ENCODE data around the gene ENTPD5.
A peak's percentile ranks its signal among the peaks of the same experiment; 100 is the strongest.

The ENTPD5 gene, protein sequence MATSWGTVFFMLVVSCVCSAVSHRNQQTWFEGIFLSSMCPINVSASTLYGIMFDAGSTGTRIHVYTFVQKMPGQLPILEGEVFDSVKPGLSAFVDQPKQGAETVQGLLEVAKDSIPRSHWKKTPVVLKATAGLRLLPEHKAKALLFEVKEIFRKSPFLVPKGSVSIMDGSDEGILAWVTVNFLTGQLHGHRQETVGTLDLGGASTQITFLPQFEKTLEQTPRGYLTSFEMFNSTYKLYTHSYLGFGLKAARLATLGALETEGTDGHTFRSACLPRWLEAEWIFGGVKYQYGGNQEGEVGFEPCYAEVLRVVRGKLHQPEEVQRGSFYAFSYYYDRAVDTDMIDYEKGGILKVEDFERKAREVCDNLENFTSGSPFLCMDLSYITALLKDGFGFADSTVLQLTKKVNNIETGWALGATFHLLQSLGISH

DNA sequence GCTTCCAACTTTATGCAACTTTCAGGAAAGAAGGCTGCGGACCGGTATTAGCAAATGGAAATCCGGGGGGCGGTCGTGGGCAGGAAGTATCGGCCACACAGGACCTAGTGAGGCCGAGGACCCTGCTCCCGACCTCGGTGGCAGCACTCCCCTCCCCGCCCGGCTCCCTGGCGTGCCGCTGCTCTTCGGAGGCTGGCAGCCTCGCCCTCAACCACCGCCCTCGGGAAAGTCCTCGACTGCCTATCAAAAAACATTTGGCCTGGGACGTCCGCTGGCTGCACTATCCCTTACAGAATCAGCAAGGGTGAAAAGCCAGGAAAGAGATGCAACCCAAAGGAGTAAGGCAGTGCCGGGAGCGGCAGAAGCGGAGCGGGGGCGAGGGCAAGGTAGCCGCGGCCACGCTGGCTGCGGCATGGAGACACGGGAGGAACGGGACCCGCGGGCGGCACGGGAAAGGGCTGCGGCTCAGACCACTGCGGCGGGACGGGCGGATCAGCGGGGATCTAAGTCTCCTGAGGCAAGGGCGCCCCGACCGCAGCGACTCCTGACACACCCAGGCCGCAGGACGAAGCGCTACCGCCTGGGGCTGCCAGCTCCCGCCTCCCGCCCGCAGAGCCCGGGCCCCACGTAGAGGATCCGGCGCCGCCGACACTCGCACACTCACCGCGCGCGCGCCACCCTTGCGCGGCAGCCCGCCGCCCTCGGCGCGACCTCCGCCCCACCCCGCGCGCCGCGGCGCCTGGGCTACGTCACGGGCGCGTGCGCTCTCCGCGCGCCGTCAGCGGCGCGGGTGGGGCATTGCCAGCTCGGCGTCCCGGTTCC lies at the start of gene ENTPD5, which contains the start of gene BBOF1:
Gene ENTPD5 (minus strand): TSS at position 703 of the 822 bp plus-strand sequence. CDS start 31,186 bp downstream, outside the sequence.
Gene BBOF1 (plus strand): TSS at position 764 of the 822 bp plus-strand sequence. CDS start 130 bp downstream, outside the sequence.
- FAIRE-seq (peak; percentile 84), DNase-seq (ENCODE audit: insufficient read length, low spot score) (peak; percentile 92)

DNA sequence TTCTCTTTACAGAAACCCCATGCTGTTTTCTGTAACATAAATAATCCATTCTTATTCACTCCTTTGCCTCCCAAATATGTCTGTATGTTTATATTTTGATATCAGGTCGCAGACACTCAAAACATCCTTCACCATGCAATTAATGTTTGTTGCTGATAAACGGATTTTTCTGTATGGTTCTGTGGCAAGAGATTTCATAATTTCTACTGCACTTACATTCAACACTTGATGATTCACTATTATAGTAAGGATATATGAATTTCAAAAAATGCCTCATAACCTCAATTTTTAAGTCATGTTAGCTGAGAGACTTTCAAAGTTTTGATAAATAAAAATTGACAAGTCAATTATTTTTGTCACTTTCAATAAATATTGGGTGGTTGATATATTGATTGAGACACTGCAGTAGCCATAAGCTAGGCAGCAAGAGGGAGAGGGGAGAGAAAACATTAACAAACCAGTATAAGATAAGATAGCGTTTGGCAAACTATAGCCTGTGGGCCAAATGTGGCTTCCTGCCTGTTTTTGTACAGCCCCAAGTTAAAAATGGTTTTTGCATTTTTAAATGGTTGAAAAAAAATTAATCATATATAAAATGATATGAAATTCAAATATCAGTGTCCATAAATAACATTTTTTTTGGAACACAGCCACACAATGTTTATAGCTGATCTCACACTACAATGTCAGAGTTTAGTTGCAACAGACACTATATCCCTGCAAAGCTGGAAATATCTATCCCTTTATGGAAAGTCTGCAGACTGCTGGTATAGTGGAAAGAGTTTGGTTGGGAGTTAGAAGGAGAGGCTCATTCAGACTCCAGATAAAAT lies 46.9 kb upstream of the ENTPD5 start:
- FAIRE-seq (no peak), DNase-seq (ENCODE audit: insufficient read length, low spot score) (no peak)

DNA sequence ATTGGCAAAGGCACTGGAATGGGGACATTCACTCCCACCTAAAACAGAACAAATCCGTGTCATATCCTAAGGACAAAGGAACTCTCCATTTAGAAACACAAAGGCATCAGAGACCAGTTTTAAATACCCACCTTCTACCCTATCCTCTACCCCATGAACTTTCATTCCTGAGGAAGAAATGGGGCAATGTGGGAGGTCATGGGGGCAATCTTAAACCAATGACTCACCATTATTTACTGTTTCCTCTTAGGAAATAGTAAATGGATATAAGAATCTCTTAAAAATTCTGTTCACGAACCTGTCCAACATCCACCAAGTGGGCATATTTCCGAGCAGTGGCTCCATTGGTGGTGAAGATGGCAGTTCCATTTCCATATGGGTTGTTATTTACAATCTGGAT lies 45.8 kb upstream of the ENTPD5 start:
- no peak for DNase-seq (ENCODE audit: insufficient read length, low spot score)
- no peak for FAIRE-seq

DNA sequence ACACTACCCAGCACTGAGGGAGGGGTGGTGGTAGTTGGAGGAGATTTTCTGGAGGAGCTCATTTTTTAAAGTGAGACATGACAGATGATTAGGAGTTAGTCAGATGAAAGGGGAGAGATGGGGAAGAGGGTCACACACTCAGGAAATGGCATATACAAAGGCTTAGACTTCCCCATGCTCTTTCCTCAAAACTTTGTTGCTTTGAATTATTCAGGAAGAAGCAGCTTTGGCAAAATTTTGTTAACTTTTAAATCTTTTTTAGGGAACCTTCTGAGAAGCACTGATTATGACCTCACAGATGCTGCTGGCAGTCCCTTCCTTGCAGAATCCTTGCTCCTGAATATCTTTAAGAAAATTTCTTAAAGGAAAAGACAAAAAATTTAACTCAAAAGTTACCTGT lies 45.3 kb upstream of the ENTPD5 start:
- FAIRE-seq (no peak), DNase-seq (ENCODE audit: insufficient read length, low spot score) (no peak)

DNA sequence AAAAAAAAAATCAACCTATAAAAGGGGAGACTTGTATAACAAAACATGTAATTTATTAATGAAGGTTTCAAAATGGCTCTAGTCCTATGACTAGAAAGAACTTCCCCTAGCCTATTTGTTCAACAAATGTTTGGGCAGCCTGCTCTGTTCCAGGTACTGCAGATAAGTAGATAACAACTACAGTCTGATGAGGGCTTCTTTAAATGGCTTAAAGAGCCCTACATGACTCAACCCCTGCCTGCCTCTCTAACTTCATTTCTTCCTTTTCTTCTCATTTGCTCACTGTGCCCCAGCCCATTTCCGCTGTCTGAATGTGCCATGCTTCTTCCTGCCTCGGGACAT lies 43.7 kb upstream of the ENTPD5 start:
- FAIRE-seq (no peak), DNase-seq (ENCODE audit: insufficient read length, low spot score) (no peak)

DNA sequence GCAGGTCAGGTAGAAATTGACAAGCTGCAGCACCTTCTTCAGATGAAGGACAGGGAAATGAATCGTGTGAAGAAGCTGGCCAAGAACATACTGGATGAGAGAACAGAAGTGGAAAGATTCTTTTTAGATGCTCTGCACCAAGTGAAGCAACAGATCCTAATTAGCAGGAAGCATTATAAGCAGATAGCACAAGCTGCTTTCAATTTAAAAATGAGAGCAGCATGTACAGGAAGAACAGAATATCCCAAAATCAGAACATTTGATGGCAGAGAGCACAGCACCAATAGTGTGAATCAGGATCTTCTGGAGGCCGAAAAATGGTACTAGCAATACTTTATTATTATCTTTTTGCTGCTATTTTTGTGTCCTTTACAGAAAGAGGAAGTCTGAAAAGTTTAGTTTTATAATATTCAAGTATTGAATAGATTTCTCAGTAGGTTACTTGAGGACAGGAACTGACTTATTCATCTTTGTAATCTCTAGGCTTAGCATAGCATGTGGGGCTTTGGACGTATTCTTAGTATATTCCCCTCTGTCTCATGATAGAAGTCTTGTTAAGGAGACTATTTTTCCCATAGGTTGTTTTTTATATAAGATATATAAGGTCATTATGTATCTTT lies 30.9 kb upstream of the ENTPD5 start:
- no peak for FAIRE-seq
- DNase-seq (ENCODE audit: insufficient read length, low spot score): no peak

DNA sequence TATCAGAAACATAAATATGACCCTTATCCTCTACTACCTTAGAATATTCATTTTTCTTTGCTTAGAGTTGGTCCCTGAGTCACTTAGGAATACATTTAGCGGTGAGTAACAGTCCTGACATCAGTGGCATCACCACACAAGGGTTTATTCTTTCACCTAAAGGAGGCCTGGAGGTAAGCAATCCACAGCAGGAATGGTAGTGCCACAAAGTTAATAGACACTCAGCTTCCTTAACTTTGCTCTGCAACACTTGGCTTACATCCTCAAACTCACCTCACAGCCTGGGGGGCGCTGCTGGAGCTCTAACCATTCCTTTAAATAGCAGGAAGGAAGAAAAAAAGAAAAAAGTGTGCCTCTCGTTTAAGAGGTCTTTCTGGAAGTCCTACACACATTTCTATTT lies 29.2 kb upstream of the ENTPD5 start:
- DNase-seq (ENCODE audit: insufficient read length, low spot score): no peak
- no peak for FAIRE-seq

DNA sequence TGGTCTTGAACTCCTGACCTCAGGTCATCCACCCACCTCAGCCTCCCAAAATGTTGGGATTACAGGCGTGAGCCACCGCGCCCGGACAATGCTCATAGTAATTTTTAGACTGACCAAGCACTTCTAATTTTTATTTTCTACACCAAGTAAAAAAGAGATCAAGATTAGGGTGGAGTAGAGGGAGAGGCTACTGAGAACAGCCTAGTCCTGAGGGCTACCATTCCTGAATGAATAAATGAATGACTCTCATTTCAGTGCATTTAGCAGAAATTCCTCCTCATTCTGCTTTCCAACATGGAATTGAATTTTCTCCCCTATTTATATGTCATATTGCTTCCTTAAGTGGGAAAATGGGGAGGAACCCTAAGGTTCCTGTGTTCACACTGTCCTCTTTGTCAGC lies 26.4 kb upstream of the ENTPD5 start:
- FAIRE-seq (no peak), DNase-seq (ENCODE audit: insufficient read length, low spot score) (no peak)

DNA sequence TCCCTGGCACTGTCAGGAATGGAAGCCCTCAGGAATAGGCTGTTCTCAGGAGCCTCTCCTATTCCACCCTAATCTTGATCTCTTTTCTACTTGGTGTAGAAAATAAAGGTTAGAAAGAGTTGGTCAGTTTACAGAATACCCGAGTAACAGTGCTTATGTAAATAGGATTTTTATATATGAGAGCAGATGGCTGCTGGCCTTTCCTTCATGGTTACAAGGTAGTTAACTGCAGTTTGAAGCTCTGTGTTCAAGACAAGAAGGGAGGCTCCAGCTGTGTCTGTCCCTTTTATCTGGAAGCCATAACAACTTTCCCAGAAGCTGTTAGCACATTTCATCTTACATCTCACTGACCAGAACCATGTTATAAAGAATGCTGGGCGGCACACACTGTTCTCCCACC lies 23.2 kb upstream of the ENTPD5 start:
- FAIRE-seq: no peak
- DNase-seq (ENCODE audit: insufficient read length, low spot score): no peak

DNA sequence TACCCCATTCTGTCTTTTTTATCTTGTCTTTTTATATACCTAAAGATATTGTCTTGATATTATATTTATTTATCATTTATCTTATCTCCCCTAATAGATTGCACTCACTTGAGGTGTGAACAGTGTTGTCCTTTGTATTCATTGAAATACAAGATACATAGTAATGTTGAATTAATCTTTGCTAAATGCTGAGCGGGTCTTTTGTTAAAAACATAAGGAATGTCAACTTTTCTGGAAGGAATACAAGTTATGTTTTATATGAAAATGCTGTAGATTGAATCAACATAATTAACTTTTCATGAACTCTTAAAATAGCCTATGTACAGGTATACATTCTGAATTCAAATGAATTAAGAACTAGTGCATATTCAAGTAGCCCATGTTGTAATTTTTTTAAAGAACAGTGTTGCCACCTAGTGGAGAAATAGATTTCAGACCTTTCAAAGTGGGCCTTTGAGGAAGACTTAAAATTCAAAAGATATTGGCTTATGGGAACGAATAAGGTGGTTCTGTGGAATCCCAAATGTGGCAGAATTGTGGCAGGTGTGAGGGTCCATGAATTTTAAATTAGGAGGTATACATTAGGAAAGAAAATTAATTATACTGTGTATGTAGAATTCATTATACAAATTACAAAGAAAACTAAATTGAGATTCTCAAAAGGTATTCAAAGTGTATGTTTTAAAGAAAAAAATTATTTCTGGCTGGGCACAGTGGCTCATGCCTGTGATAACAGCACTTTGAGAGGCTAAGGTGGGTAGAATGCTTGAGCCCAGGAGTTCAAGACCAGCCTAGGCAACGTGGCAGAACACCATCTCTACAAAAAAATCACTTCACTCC lies 19.2 kb upstream of the ENTPD5 start:
- DNase-seq (ENCODE audit: insufficient read length, low spot score): no peak
- FAIRE-seq: peak; percentile 89

DNA sequence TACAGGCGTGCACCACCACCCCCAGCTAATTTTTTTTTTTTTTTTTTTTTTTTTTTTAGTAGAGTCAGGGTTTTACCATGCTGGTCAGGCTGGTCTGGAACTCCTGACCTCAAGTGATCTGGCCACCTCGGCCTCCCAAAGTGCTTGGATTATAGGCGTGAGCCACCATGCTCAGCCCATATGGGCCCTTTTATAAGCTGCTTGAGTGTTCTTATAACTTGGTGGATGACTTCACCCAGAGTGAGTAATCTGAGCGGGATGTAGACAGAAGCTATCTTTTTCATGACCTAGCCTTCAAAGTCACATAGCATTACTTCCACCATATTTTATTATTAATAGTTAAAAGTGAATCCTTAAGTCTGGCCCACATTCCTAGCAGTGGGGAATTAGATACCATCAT lies 16.5 kb upstream of the ENTPD5 start:
- FAIRE-seq (no peak), DNase-seq (ENCODE audit: insufficient read length, low spot score) (no peak)

DNA sequence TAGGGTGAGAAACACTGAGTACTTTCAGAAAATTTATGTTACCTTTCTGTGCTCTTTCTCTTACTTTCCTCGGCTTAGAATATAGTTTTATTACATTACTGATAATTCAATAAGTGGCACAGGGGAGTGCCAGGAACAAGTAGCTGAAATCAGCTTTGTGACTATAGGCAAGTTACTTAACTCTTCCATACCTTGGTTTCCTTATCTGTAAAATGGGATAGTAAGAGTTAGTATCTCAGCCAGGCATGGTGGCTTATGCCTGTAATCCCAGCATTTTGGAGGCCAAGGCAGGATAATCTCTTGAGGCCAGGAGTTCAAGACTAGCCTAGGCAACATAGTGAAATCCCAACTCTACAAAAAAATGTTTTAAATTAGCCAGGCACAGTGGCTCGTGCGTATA lies 15.5 kb upstream of the ENTPD5 start:
- DNase-seq (ENCODE audit: insufficient read length, low spot score) (no peak), FAIRE-seq (no peak)

DNA sequence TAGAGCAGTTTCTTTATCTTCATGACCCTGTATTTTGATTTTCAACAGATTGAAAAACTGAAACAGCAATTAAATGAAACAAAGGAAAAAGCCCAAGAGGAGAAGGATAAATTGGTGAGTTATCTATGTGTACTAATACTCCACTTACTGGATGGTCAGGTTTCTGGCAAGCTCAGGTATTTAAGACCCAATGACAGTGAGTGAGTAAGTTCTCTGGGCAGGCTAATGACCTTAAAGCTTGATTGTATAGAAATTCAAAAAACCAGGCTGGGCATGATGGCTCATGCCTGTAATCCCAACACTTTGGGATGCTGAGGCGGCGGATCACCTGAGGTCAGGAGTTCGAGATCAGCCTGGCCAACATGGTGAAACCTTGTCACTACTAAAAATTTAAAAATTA lies 10.0 kb upstream of the ENTPD5 start:
- no peak for FAIRE-seq
- no peak for DNase-seq (ENCODE audit: insufficient read length, low spot score)

DNA sequence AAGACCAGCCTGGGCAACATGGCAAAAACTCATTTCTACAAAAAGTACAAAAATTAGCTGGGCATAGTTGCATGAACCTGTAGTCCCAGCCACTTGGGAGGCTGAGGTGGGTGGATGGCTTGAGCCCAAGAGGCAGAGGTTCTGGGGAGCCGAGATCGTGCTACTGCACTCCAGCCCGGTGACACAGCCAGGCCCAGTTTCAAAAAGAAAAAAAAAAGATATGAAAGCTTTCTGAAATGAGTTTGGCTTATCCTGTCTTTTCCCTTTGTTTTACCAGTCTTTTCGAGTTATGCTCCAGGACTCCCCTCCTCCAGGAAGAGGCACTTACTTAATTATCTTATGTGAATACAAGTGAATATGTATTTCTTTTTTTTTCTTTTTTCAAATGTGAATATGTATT lies 3.3 kb upstream of the ENTPD5 start:
- DNase-seq (ENCODE audit: insufficient read length, low spot score): no peak
- FAIRE-seq: no peak

DNA sequence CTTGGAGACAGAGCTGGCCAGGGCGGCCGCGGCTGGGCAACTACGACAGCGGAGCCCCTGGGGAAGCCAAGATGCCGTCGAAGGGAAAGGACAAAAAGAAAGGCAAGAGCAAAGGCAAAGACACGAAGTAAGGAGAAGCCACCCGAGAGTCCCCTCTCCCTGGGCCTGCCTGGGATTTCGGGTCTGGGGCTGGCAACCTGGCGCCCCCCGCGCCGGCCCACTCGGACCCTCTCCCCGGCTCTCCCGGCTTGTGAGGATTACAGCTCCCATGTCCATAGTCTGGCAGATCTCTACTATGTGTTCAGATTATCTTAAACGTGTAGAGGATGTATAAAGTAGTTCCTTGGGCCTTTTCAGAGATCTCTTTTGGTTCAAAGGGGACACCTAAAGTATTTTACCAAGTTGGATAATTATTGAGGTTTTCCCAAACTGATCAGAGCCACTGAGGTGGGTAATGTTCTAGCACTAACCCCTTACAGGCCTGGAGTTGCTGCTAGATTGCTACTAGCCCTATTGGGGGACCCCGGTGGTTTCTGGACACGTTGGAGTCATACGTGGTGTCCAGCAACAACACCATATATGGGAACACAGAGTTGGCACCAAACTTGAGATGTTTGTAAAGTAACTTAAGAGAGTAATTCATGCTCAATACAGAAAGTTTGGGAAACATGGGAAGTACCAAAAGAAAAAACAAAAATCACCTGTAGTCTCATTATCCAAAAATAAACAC lies 485 bp upstream of the ENTPD5 start:
- no peak for DNase-seq (ENCODE audit: insufficient read length, low spot score)
- FAIRE-seq: no peak

DNA sequence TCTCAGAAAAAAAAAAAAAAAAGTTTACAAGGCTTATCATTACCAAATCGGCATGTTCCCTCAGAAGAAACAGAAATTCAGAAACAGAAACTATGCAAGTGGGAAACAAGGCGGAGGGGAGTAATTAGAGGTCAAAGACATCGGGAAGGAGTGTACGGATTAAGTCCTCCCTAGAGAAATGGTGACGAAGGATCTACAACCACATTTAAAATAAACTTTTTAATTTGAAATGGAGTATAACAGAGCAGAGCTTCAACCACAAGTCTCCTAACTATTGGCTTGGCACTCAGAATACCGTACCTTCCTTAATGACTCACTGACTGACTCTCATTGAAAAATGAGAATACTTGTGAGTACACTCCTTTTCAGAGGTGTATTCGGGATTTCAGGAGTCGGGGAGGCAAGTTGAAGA lies 908 bp downstream of the ENTPD5 start:
- DNase-seq (ENCODE audit: insufficient read length, low spot score) (no peak), FAIRE-seq (no peak)

DNA sequence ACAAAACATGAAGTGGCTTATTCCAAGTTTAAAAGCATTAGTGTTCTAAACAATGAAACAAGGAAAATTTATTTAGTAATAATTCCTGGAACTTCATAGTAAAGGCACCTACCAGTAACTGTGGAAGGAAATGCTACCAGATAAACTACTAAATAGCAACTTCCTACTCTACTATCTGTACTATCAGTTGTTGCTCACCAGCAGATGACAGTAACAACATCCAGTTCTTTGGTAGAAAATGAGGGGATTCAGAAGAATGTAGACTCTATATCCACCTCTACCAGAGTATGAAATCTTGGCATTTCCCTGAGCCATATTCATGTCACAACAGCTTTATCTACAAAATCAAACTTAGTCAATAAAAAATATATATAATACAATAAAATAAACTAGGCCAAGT lies 3.1 kb downstream of the ENTPD5 start:
- no peak for DNase-seq (ENCODE audit: insufficient read length, low spot score)
- no peak for FAIRE-seq

DNA sequence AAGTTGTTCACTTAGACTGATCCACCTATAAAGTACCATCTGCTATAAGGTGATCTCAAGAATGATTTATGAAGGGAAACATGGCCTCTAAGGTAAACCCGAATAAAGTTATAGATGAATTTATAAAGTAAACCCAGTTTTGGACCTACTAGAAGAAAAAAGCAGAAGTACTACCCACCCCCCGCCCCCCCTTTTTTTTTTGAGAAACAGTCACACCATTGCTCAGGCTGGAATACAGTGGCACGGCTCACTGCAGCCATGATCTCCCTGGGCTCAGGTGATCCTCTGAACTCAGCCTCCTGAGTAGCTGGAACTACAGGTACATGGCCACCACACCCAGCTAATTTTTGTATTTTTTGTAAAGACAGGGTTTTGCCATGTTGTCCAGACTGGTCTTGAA lies 3.9 kb downstream of the ENTPD5 start:
- DNase-seq (ENCODE audit: insufficient read length, low spot score) (no peak), FAIRE-seq (no peak)

DNA sequence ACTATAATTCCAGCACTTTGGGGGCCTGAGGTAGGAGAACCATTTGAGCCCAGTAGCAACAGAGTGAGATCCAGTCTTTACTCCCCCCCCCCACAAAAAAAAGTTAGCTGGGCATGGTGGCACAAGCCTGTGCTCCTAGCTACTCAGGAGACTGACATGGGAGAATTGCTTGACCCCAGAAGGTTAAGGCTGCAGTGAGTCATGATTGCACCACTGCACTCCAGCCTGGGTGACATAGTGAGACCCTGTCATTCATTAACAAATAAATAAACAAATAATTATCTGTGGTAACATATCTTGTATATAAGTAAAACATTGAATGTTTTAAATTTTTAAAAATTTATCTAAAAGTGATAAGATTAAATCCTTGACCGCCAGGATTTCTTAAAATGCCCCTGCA lies 4.8 kb downstream of the ENTPD5 start:
- DNase-seq (ENCODE audit: insufficient read length, low spot score) (no peak), FAIRE-seq (no peak)

All from GM19239 (cell line).